Ishikawa (cell line): ENCODE measurements around the gene EIF4B.
A peak's percentile ranks its signal among the peaks of the same experiment; 100 is the strongest.

ENCODE experiments used
- CEBPB ChIP-seq: IDR thresholded peaks from 2 replicates; pipeline ENCODE4 v1.6.1; 2012
- CREB1 ChIP-seq: IDR thresholded peaks from 2 replicates; pipeline ENCODE4 v1.6.1; 2012; ENCODE audit warnings: low read depth
- EGR1 ChIP-seq: IDR thresholded peaks from 2 replicates; pipeline ENCODE4 v1.6.1; 2012
- EP300 ChIP-seq: IDR thresholded peaks from 2 replicates; pipeline ENCODE4 v1.6.1; 2012; ENCODE audit warnings: borderline replicate concordance
- FOXM1 ChIP-seq: IDR thresholded peaks from 2 replicates; pipeline ENCODE4 v1.6.1; 2012; ENCODE audit warnings: low read depth, borderline replicate concordance
- NFIC ChIP-seq: IDR thresholded peaks from 2 replicates; pipeline ENCODE4 v1.6.1; 2012
- RAD21 ChIP-seq: IDR thresholded peaks from 2 replicates; pipeline ENCODE4 v1.6.1; 2012; ENCODE audit warnings: low read depth
- TAF1 ChIP-seq: IDR thresholded peaks from 2 replicates; pipeline ENCODE4 v1.6.1; 2012; ENCODE audit warnings: low read depth, mild to moderate bottlenecking
- TCF12 ChIP-seq: IDR thresholded peaks from 2 replicates; pipeline ENCODE4 v1.6.1; 2012; ENCODE audit warnings: low read depth
- TEAD4 ChIP-seq: IDR thresholded peaks from 2 replicates; pipeline ENCODE4 v1.6.1; 2012
- YY1 ChIP-seq: IDR thresholded peaks from 2 replicates; pipeline ENCODE4 v1.6.1; 2012; ENCODE audit warnings: low read depth
- ZBTB7A ChIP-seq: IDR thresholded peaks from 2 replicates; pipeline ENCODE4 v1.6.1; 2012; ENCODE audit warnings: low read depth
- TF ChIP-seq, protein P1 (sequence below): IDR thresholded peaks from 2 replicates; pipeline ENCODE4 v1.6.1; 2012
- TF ChIP-seq, protein P2 (sequence below): IDR thresholded peaks from 2 replicates; pipeline ENCODE4 v1.6.1; 2012
- TF ChIP-seq, protein P3 (sequence below): IDR thresholded peaks from 2 replicates; pipeline ENCODE4 v1.6.1; 2012; ENCODE audit warnings: low read depth, mild to moderate bottlenecking

EIF4B gene

DNA sequence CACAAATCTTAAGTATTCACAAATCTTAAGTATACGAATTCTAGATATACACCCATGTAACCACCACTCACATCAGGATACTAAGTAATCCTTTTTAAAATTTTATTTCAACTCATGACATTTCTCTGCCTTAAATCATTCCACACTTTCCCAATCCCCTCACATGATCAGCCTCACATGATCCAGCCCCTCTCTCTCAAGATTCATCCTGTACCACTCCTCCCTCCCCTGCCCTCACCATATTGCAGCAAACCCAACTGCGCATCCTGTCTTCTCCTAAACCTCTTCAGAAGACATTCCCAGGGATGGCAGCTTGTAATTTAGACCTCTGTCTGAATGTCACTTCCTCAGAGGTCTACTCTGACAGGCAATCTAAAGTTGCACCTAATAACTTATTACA, 1.7 kb upstream of the EIF4B start:
- no peak for TF ChIP-seq EGR1
- 0 out of 2 replicates have a peak, but pooled peaks have one; percentile 22 for TF ChIP-seq CEBPB
- no peak for TF ChIP-seq ZBTB7A
- no peak for TF ChIP-seq TCF12
- TF ChIP-seq, protein P1, sequence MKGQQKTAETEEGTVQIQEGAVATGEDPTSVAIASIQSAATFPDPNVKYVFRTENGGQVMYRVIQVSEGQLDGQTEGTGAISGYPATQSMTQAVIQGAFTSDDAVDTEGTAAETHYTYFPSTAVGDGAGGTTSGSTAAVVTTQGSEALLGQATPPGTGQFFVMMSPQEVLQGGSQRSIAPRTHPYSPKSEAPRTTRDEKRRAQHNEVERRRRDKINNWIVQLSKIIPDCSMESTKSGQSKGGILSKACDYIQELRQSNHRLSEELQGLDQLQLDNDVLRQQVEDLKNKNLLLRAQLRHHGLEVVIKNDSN: peak; percentile 88
- TF ChIP-seq FOXM1: no peak
- TF ChIP-seq TEAD4: no peak
- TF ChIP-seq YY1: no peak
- TF ChIP-seq EP300: no peak; the same call in 1 of the 2 replicates

DNA sequence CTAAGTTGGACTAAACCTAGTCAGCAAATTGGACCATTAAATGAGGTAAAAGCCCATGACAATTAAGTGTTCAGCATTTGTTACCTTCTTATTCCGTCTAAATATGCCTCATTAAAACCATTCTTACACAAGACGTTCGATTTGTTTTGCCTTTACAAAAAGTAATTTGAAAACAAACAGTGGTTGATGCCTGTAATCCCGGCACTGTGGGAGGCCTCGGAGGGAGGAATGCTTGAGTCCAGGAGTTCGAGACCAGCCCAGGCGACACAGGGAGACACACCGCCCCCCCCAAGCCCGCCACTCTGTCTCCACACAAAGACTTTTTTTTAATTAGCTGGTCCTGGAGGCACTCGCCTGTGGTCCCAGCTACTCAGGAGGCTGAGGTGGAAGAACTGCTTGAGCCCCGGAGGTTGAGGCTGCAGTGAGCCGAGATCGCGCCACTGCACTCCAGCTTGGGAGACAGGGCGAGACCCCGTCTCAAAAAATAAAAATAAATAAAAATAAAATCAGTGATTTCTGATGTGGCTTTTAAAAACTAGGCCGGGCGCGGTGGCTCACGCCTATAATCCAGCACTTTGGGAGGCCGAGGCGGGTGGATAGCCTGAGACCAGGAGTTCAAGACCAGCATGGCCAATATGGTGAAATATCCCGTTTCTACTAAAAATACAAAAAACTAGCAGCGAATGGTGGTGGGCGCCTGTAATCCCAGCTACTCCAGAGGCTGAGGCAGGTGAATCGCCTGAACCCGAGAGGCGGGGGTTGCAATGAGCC, 856 bp upstream of the EIF4B start:
- no peak for TF ChIP-seq EGR1
- no peak for TF ChIP-seq FOXM1
- no peak for TF ChIP-seq YY1
- no peak for TF ChIP-seq CREB1

DNA sequence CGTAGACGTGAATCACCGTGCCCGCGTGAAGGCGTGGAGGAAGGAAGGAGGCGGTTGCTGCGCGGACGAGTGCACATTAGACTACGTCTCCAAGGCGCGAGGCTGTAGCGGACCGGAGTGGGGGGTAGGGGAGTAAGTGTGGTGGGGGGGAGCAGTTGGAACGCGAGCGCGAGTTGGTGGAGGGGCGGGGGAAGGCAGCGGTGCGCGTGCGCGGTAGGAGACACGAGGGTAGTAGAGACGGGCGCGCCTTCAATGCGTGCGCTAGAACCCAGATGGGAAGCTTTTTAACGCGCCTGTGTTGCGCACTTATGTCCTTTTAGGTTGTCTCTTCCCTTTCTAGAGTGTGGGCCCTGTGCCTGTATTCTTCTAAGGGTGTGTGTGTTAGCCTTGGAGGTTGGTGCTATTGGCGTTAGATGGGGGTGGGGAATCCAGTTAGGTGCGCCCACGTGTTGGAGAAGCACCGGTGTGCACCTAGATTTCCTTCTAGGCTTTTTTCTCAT, 604 bp downstream of the EIF4B start:
- TF ChIP-seq, protein P1: peak; percentile 76
- TF ChIP-seq, protein P2, sequence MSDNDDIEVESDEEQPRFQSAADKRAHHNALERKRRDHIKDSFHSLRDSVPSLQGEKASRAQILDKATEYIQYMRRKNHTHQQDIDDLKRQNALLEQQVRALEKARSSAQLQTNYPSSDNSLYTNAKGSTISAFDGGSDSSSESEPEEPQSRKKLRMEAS: peak; percentile 94
- no peak for TF ChIP-seq TEAD4

DNA sequence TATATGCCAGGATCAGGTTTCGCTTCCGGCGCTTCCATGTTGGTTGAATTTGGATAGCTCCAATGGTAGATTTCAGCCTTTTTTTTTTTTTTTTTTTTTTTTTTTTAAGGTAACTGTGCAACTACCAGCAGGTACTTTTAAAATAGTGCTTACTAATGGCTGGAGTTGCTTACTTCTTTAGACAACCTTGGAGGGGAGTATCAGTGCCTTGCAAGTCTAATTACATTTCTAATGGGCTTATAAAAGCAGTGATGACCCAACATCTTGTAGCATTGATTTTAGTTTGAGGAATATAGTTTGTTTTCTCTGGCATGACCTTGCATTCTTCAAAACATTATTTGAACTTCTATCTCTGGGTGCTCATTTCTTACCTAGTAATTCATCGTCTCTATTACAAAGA, 1.1 kb downstream of the EIF4B start:
- TF ChIP-seq, protein P1: no peak
- no peak for TF ChIP-seq TEAD4

DNA sequence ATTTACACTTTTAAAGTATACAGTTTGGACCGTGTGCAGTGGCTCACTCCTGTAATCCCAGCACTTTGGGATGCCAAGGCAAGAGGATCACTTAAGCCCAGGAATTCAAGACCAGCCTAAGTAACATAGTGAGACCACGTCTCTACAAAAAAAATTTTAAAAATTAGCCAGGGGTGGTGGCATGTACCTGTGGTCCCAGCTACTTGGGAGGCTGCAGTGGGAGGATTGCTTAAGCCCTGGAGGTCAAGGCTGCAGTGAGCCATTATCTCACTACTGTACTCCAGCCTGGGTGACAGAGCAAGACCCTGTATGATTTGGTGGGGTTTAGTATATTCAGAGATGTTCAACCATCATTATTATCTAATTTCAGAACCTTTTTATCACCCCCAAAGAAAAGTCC, 4.7 kb downstream of the EIF4B start:
- TF ChIP-seq TCF12 (no peak), TEAD4 (no peak), FOXM1 (no peak), EGR1 (no peak), CREB1 (no peak), CEBPB (no peak), RAD21 (no peak), NFIC (no peak), ZBTB7A (no peak), TAF1 (no peak), YY1 (no peak), EP300 (no peak)
- TF ChIP-seq, protein P2: no peak
- TF ChIP-seq, protein P3, sequence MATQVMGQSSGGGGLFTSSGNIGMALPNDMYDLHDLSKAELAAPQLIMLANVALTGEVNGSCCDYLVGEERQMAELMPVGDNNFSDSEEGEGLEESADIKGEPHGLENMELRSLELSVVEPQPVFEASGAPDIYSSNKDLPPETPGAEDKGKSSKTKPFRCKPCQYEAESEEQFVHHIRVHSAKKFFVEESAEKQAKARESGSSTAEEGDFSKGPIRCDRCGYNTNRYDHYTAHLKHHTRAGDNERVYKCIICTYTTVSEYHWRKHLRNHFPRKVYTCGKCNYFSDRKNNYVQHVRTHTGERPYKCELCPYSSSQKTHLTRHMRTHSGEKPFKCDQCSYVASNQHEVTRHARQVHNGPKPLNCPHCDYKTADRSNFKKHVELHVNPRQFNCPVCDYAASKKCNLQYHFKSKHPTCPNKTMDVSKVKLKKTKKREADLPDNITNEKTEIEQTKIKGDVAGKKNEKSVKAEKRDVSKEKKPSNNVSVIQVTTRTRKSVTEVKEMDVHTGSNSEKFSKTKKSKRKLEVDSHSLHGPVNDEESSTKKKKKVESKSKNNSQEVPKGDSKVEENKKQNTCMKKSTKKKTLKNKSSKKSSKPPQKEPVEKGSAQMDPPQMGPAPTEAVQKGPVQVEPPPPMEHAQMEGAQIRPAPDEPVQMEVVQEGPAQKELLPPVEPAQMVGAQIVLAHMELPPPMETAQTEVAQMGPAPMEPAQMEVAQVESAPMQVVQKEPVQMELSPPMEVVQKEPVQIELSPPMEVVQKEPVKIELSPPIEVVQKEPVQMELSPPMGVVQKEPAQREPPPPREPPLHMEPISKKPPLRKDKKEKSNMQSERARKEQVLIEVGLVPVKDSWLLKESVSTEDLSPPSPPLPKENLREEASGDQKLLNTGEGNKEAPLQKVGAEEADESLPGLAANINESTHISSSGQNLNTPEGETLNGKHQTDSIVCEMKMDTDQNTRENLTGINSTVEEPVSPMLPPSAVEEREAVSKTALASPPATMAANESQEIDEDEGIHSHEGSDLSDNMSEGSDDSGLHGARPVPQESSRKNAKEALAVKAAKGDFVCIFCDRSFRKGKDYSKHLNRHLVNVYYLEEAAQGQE: no peak
- TF ChIP-seq, protein P1: no peak

DNA sequence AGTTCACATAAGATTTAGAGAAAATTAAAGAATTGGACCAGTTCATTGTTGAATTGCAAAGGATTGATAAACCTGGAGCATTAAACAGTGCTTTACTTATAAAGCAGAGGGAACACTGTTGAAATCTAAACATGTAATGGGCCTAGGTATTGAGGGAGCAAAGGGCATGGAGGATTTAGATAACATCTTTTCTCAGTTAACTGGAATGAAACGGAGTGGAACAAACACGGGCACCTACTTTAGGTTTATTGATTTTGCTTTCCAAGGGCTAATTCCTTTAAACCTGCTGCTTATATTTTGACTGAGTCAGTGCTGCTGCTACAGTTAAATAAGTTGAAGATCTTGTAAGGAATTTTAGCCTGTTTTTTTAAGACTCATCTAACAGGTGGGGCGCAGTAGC, 5.6 kb downstream of the EIF4B start:
- no peak for TF ChIP-seq TAF1
- TF ChIP-seq RAD21: no peak
- no peak for TF ChIP-seq ZBTB7A
- TF ChIP-seq, protein P3: no peak
